Nephron (organoid): ENCODE results near the gene HOXB9.

Source experiments
- H3K27ac Mint-ChIP-seq, 3 experiments: 2 replicates each; pipeline ENCODE4 v1.8.0; 2020; ENCODE audit warnings: mixed read lengths in 3 of 3, mild to moderate bottlenecking in 2 of 3, moderate library complexity in 1 of 3
- H3K27me3 Mint-ChIP-seq: 2 replicates; pipeline ENCODE4 v1.8.0; 2021; ENCODE audit warnings: low read depth, mild to moderate bottlenecking, moderate library complexity, mixed read lengths
- H3K36me3 Mint-ChIP-seq: 2 replicates; pipeline ENCODE4 v1.8.0; 2020; ENCODE audit warnings: low read depth, mixed read lengths
- H3K4me1 Mint-ChIP-seq: 2 replicates; pipeline ENCODE4 v1.8.0; 2020; ENCODE audit warnings: mixed read lengths
- H3K4me3 Mint-ChIP-seq, 3 experiments: 2 replicates each; pipeline ENCODE4 v1.8.0; 2020; ENCODE audit warnings: mild to moderate bottlenecking in 3 of 3, mixed read lengths in 3 of 3, moderate library complexity in 2 of 3
- H3K9me3 Mint-ChIP-seq: 2 replicates; pipeline ENCODE4 v1.8.0; 2020; ENCODE audit warnings: mixed read lengths
- CTCF ChIP-seq, 3 experiments: fragments of 200-600 bp; sonication (generic); IDR thresholded peaks; one replicate each; pipeline ENCODE4 v1.5.0; 2021; ENCODE audit warnings: antibody characterized with exemption in 3 of 3; ENCODE audit not compliant: unreplicated experiment in 3 of 3

Gene HOXB9

GRCh38 chr17:48593840-48594537 is 32.2 kb downstream of the HOXB9 start:
- peaks cover 82% of the 10 kb centered on the region for H3K4me1 Mint-ChIP-seq
- H3K27me3 Mint-ChIP-seq = peaks cover 90% of the 10 kb centered on the region
- peak overlapping the region in 1 of 3 experiments; percentile 92 for H3K27ac Mint-ChIP-seq
- no peaks in the 10 kb centered on the region for H3K9me3 Mint-ChIP-seq
- peaks cover 62% of the 10 kb centered on the region for H3K36me3 Mint-ChIP-seq
- H3K4me3 Mint-ChIP-seq = peak overlapping the region; percentile 91 to 98 (median 94)
- TF ChIP-seq CTCF (IDR thresholded peaks at IDR 0.05; ENCODE audit: unreplicated experiment in 3 of 3) = peak; percentile 94 to 97 (median 95)

DNA sequence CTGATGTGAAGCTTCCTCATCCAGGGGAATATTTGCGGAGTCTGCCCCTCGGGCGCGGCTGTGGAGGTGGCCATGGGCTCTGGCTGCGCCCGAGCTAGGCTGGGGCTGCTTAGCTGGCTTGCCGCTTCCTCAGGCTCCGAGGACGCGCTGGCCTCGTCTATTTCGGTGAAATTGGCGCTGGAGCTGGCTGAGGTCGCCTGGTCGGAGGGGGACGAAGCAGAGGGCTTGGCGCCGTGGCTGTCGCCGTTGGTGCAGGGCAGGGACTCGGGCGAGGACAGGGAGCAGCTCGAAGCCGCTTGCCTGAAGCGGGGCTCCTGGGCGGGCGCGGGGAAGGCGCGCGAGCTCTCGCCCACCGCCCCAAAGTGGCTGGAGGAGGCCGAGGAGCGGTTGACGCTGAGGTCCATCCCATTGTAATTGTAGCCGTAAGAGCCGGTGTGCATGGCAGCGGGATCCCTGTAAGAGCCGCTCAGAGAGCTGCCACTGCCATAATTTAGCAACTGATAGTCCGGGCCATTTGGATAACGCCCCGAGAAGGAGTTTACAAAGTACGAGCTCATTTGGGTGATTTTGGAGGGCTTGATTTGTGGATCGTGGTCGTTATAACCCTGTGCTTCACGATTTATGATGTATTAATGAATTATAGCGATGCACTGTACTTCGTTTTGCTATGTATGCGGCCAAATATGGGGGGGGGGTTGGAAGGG is 32.9 kb downstream of the HOXB9 start, which contains the start of gene HOXB5:
Gene HOXB5 (minus strand): TSS at position 654 of the 704 bp plus-strand sequence. CDS start 97 bp downstream, at position 557.
- Mint-ChIP-seq H3K36me3 (peaks cover 67% of the 10 kb centered on the region), H3K27ac (peak within 1 kb of the TSS in 1 of 3 experiments; percentile 92), H3K4me1 (peaks cover 81% of the 10 kb centered on the region), H3K27me3 (peaks cover 90% of the 10 kb centered on the region), H3K4me3 (peak within 1 kb of the TSS; percentile 91 to 98 (median 94)), H3K9me3 (no peaks in the 10 kb centered on the region)
- TF ChIP-seq CTCF (IDR thresholded peaks at IDR 0.05; ENCODE audit: unreplicated experiment in 3 of 3) = no peak

DNA sequence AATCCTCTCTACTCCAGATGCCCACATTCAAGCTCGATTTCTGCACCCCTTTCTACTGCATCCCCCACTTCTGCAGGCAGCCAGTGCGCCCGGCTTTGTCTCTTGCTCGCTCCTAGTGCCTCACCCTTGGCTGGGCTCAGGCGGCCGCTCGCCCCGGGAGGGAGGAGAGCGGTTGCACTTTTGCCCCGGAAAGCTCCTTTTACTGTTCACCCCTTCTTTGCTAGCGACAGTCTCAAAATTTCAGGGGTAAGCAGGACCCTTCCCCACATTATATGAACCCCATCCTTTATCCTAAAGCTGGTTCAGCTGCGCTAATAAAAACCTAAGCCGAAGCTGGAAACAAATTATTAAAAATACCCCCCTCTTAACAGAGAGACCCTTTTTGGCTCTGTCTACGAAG is 33.6 kb downstream of the HOXB9 start:
- Mint-ChIP-seq H3K4me1 (peaks cover 82% of the 10 kb centered on the region), H3K27me3 (peaks cover 90% of the 10 kb centered on the region), H3K36me3 (peaks cover 71% of the 10 kb centered on the region), H3K9me3 (no peaks in the 10 kb centered on the region), H3K4me3 (peak overlapping the region; percentile 91 to 98 (median 94)), H3K27ac (peak overlapping the region in 1 of 3 experiments; percentile 92)
- TF ChIP-seq CTCF (IDR thresholded peaks at IDR 0.05; ENCODE audit: unreplicated experiment in 3 of 3) = no peak

DNA sequence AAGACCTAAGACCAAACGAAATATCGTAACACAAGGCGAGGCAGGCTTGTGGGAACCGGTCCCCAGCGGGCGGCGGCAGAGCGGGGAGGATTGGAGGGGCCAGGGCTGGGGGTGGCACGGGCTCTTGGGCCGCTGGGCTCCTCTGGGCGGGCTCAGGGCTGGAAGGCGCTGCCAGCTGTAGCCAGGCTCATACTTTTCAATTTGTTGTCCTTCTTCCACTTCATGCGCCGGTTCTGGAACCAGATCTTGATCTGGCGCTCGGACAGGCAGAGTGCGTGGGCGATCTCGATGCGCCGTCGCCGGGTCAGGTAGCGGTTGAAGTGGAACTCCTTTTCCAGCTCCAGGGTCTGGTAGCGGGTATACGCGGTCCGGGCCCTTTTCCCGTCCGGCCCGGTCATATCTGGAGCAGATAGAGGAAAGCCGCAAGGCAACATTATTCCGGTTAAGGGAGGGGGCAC is 34.1 kb downstream of the HOXB9 start:
- Mint-ChIP-seq H3K27me3 (peaks cover 90% of the 10 kb centered on the region), H3K27ac (peak overlapping the region in 1 of 3 experiments; percentile 92), H3K4me1 (peaks cover 87% of the 10 kb centered on the region), H3K36me3 (peaks cover 74% of the 10 kb centered on the region), H3K9me3 (no peaks in the 10 kb centered on the region), H3K4me3 (peak overlapping the region; percentile 91 to 98 (median 94))
- TF ChIP-seq CTCF (IDR thresholded peaks at IDR 0.05; ENCODE audit: unreplicated experiment in 3 of 3) = no peak

DNA sequence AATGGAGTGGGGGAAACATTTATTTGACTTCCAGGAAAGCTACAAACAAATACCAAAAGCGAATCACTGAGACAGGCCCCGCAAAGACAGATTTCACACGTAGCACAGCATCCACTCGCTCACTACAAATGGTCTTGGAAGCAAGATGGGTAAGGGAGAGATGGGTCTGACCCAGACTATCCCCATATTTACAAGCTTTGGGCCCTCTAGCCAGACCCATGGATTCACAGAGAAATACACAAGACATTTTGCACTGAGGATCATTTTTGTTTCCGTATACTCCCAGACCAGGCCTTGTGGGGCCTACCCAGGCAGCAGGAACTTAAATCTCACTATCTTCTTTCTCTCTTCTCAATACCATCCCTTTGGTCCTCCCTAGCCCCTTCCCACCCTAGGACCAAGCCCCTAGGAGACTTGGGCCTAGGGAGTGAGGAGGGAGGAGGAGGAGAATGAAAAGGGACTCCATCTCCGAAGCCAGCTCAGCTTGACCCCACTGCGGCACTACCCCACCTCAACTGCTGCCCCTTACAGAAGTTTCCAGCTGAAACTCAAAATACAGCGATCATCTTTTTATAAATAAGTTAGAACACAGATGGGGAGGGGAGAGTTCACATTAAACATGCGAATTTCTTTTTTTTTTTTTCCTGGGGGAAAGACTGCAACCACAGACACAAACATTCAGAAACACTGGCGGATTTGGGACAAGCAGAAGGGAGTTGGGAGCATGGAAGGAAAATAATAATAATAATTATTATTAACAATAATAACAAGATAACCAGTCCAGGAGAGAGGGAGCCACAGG is 34.7 kb downstream of the HOXB9 start:
- no peak for TF ChIP-seq CTCF (IDR thresholded peaks at IDR 0.05; ENCODE audit: unreplicated experiment in 3 of 3)
- Mint-ChIP-seq H3K27ac (peak overlapping the region in 1 of 3 experiments; percentile 92), H3K9me3 (no peaks in the 10 kb centered on the region), H3K4me1 (peaks cover 92% of the 10 kb centered on the region), H3K36me3 (peaks cover 70% of the 10 kb centered on the region), H3K4me3 (peak overlapping the region; percentile 84 to 98 (median 91)), H3K27me3 (peaks cover 90% of the 10 kb centered on the region)
